WTC11 (cell line): ENCODE measurements around the gene PCNX1. TPM values are rescaled to one million over a fixed set of nuclear protein-coding genes. Genes with fewer than 3 reads are reported as not detected.

ENCODE experiments used
- ATAC-seq: fragments of 200-7000 bp; cut with Tn5 transposase; 2 replicates; pipeline ENCODE4 v1.10.0; 2021; ENCODE audit warnings: mild to moderate bottlenecking, moderate library complexity
- CTCF ChIA-PET: fragments of 300-600 bp; sonication (Branson Sonifier 250); formaldehyde crosslinking; loops from one replicate; lab custom pipeline; 2021; ENCODE audit warnings: antibody characterized with exemption; lab: Charles Lee
- POLR2A ChIA-PET: fragments of 350-600 bp; sonication (Branson Sonifier 250); formaldehyde crosslinking; loops from one replicate; lab custom pipeline; 2021; ENCODE audit warnings: antibody characterized with exemption; lab: Charles Lee
- DNase-seq: peaks from one replicate; pipeline ENCODE4 v3.0.0; 2021; ENCODE audit warnings: low spot score
- H3K27ac Mint-ChIP-seq: 2 replicates; pipeline ENCODE4 v1.8.0; 2021; ENCODE audit warnings: mixed read lengths
- H3K27me3 Mint-ChIP-seq: 2 replicates; pipeline ENCODE4 v1.8.0; 2021; ENCODE audit warnings: low read depth, mild to moderate bottlenecking, moderate library complexity, mixed read lengths
- H3K36me3 Mint-ChIP-seq: 2 replicates; pipeline ENCODE4 v1.8.0; 2021; ENCODE audit warnings: mixed read lengths
- H3K4me1 Mint-ChIP-seq: 2 replicates; pipeline ENCODE4 v1.8.0; 2022; ENCODE audit warnings: mixed read lengths
- H3K4me3 Mint-ChIP-seq: 2 replicates; pipeline ENCODE4 v1.8.0; 2021; ENCODE audit warnings: mild to moderate bottlenecking, moderate library complexity, mixed read lengths
- H3K9me3 Mint-ChIP-seq: 2 replicates; pipeline ENCODE4 v1.8.0; 2021; ENCODE audit warnings: mixed read lengths
- ELF4 ChIP-seq: sonication (generic); formaldehyde crosslinking; IDR thresholded peaks from 2 replicates; pipeline ENCODE4 v1.8.1; 2022; ENCODE audit warnings: low read depth, mild to moderate bottlenecking, moderate library complexity, missing genetic modification reagents
- IRF2 ChIP-seq: sonication (generic); formaldehyde crosslinking; IDR thresholded peaks from 2 replicates; pipeline ENCODE4 v1.8.0; 2022; ENCODE audit warnings: low read depth, missing genetic modification reagents, borderline replicate concordance
- KAT7 ChIP-seq: sonication (generic); formaldehyde crosslinking; IDR thresholded peaks from 2 replicates; pipeline ENCODE4 v1.8.1; 2023; ENCODE audit warnings: missing genetic modification reagents, mild to moderate bottlenecking, borderline replicate concordance
- MYBL2 ChIP-seq: sonication (generic); formaldehyde crosslinking; IDR thresholded peaks from 2 replicates; pipeline ENCODE4 v1.8.1; 2023; ENCODE audit warnings: mild to moderate bottlenecking, moderate library complexity, missing genetic modification reagents
- NFYB ChIP-seq: sonication (generic); formaldehyde crosslinking; conservative IDR thresholded peaks from 2 replicates; pipeline ENCODE4 v1.8.0; 2022; ENCODE audit warnings: low read depth, missing genetic modification reagents
- NR2C2 ChIP-seq: sonication (generic); formaldehyde crosslinking; IDR thresholded peaks from 2 replicates; pipeline ENCODE4 v1.8.0; 2022; ENCODE audit warnings: mild to moderate bottlenecking, missing genetic modification reagents
- RORB ChIP-seq: fragments of 250-450 bp; sonication (Bioruptor Pico); IDR thresholded peaks from 2 replicates; pipeline ENCODE4 v1.9.0; 2021; ENCODE audit warnings: mild to moderate bottlenecking
- ZNF263 ChIP-seq: sonication (generic); formaldehyde crosslinking; IDR thresholded peaks from 2 replicates; pipeline ENCODE4 v1.8.1; 2022; ENCODE audit warnings: low read depth, mild to moderate bottlenecking, moderate library complexity, missing genetic modification reagents
- ZNF423 ChIP-seq: fragments of 250-450 bp; sonication (Bioruptor Pico); IDR thresholded peaks from 2 replicates; pipeline ENCODE4 v2.1.2; 2022; ENCODE audit warnings: mild to moderate bottlenecking, moderate library complexity
- ZNF532 ChIP-seq: fragments of 250-450 bp; sonication (Bioruptor Pico); IDR thresholded peaks from 2 replicates; pipeline ENCODE4 v1.9.0; 2021; ENCODE audit warnings: mild to moderate bottlenecking, borderline replicate concordance
- ZSCAN18 ChIP-seq: fragments of 250-450 bp; sonication (Bioruptor Pico); IDR thresholded peaks from 2 replicates; pipeline ENCODE4 v2.1.2; 2022; ENCODE audit warnings: mild to moderate bottlenecking, moderate library complexity
- total RNA-seq: library from RNA; stranded (reverse); gene quantifications from 3 replicates; pipeline ENCODE4 v1.2.3, GENCODE V29; 2021
- TF ChIP-seq, protein P1 (sequence below): fragments of 250-450 bp; sonication (Bioruptor Pico); conservative IDR thresholded peaks from 2 replicates; pipeline ENCODE4 v1.9.0; 2021; ENCODE audit warnings: mild to moderate bottlenecking
- TF ChIP-seq, protein P2 (sequence below): fragments of 250-450 bp; sonication (Bioruptor Pico); IDR thresholded peaks from 2 replicates; pipeline ENCODE4 v1.9.0; 2021; ENCODE audit warnings: mild to moderate bottlenecking
- TF ChIP-seq, protein P3 (sequence below): sonication (generic); formaldehyde crosslinking; IDR thresholded peaks from 2 replicates; pipeline ENCODE4 v1.8.1; 2023; ENCODE audit warnings: mild to moderate bottlenecking, missing genetic modification reagents

The PCNX1 gene
- total RNA-seq, 1 experiment from 2014 or later: 46.4 TPM

DNA sequence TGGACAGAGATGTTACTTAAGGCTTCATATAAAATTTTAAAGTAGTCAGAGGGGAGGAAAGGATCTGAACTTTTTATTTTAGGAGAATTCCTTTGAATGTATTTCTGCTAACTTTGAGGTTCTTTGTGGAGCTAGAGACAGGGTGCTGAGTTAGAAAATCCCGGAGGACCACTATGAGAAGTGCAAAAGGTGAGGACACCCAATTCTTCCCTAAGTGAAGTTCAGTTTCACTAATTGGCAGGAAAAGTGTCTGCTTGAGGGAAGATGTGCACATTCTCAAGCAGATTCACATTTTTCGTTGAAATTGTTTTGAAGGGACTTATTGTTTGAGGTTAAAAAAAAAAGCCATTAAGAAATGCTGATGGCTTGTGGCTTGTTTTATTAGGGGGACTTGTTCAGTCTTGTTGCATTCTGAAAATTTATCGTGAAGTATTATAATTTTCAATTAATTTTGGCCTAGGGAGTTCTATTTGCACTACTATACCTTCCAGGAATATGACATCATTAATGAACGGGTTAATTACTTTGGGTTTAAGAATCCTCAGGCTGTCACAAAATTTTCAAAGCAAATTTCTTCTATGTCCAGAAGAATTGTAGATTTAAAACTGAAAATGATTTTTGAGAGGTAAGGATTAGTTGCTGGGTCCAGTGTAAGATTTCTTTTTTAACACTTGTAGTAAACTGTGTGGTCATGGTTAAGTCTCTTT is 1.8 kb downstream of the PCNX1 start:
- ATAC-seq (no peak), DNase-seq (no peak)
- ChIA-PET CTCF (no interaction called here), POLR2A (no interaction called here)
- Mint-ChIP-seq H3K36me3 (no peaks in the 10 kb centered on the region), H3K4me1 (peaks cover 51% of the 10 kb centered on the region), H3K4me3 (peak overlapping the region; percentile 96), H3K27me3 (no peaks in the 10 kb centered on the region), H3K9me3 (no peaks in the 10 kb centered on the region), H3K27ac (peak overlapping the region; percentile 85)
- TF ChIP-seq KAT7 (CRISPR knock-in tag) (no peak), IRF2 (CRISPR knock-in tag) (no peak), MYBL2 (CRISPR knock-in tag) (no peak), NFYB (CRISPR knock-in tag) (no peak), ZSCAN18 (CRISPR knock-in tag) (no peak), ZNF423 (CRISPR knock-in tag) (no peak)

- Mint-ChIP-seq H3K4me1 (peaks cover 48% of the 10 kb centered on the region), H3K4me3 (peak overlapping the region; percentile 96), H3K36me3 (no peaks in the 10 kb centered on the region), H3K27ac (peak overlapping the region; percentile 71; the same call in 1 of the 2 replicates), H3K9me3 (no peaks in the 10 kb centered on the region), H3K27me3 (no peaks in the 10 kb centered on the region)
- TF ChIP-seq, protein P1, sequence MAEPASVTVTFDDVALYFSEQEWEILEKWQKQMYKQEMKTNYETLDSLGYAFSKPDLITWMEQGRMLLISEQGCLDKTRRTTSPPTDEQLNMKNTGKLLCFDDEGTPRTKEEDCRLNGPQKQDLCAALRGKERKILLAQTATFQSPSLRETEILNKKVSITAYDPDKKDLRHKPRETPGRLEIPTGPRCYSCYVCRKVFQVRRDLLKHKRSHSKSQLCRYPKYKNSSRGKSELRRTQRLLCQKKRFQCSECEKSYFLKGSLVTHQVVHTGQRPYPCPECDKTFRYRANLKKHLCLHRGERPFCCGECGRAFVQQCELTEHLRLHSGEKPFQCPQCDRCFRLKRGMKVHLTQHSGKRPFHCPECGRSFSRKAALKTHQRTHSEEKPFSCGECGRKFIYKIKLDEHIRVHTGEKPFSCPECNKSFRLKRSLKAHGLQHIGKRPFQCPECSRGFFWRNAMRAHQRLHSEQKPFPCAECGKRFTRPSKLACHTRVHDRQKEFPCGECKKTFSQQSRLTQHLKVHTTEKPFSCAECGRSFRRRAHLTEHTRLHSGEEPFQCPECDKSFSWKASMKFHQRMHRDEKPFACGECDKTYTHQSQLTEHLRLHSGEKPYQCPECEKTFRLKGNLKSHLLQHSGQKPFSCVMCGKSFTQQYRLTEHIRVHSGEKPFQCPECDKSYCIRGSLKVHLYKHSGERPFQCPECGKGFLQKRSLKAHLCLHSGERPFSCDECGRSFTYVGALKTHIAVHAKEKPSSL (CRISPR knock-in tag): no peak
- TF ChIP-seq, protein P2, sequence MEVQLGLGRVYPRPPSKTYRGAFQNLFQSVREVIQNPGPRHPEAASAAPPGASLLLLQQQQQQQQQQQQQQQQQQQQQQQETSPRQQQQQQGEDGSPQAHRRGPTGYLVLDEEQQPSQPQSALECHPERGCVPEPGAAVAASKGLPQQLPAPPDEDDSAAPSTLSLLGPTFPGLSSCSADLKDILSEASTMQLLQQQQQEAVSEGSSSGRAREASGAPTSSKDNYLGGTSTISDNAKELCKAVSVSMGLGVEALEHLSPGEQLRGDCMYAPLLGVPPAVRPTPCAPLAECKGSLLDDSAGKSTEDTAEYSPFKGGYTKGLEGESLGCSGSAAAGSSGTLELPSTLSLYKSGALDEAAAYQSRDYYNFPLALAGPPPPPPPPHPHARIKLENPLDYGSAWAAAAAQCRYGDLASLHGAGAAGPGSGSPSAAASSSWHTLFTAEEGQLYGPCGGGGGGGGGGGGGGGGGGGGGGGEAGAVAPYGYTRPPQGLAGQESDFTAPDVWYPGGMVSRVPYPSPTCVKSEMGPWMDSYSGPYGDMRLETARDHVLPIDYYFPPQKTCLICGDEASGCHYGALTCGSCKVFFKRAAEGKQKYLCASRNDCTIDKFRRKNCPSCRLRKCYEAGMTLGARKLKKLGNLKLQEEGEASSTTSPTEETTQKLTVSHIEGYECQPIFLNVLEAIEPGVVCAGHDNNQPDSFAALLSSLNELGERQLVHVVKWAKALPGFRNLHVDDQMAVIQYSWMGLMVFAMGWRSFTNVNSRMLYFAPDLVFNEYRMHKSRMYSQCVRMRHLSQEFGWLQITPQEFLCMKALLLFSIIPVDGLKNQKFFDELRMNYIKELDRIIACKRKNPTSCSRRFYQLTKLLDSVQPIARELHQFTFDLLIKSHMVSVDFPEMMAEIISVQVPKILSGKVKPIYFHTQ (CRISPR knock-in tag): no peak
- TF ChIP-seq ZNF263 (CRISPR knock-in tag): peak; percentile 93
- TF ChIP-seq, protein P3, sequence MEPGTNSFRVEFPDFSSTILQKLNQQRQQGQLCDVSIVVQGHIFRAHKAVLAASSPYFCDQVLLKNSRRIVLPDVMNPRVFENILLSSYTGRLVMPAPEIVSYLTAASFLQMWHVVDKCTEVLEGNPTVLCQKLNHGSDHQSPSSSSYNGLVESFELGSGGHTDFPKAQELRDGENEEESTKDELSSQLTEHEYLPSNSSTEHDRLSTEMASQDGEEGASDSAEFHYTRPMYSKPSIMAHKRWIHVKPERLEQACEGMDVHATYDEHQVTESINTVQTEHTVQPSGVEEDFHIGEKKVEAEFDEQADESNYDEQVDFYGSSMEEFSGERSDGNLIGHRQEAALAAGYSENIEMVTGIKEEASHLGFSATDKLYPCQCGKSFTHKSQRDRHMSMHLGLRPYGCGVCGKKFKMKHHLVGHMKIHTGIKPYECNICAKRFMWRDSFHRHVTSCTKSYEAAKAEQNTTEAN (CRISPR knock-in tag): no peak
- no peak for TF ChIP-seq ZNF532 (CRISPR knock-in tag)
- TF ChIP-seq RORB (CRISPR knock-in tag): no peak
- no peak for TF ChIP-seq ELF4
- TF ChIP-seq NR2C2 (CRISPR knock-in tag): no peak
- DNase-seq: no peak
- ChIA-PET POLR2A (no interaction called here), CTCF (interaction anchor here (1.2 to 1.5 kb wide), 2 partner anchors 22 to 92 kb away, joined by 3 to 4 read pairs; no protein-coding TSS in a partner anchor)
- ATAC-seq: no peak
Measured at GRCh38 chr14:70909733-70910614, 2.7 kb downstream of the PCNX1 start.
